GM19463 (cell line): ENCODE measurements around the gene UEVLD.

ENCODE experiments used
- ATAC-seq: cut with Tn5 transposase; IDR thresholded peaks from one replicate; pipeline ENCODE4 v1.9.1; 2021; ENCODE audit warnings: mild to moderate bottlenecking, moderate library complexity; ENCODE audit not compliant: unreplicated experiment

The UEVLD gene

GRCh38 chr11:18590571-18590970 is 2.0 kb upstream of the UEVLD start:
- ATAC-seq: no peak

- no peak for ATAC-seq
Observed at GRCh38 chr11:18581825-18582224, 6.7 kb downstream of the UEVLD start.

GRCh38 chr11:18580113-18580766 is 8.3 kb downstream of the UEVLD start:
- ATAC-seq: no peak

GRCh38 chr11:18578975-18579598 is 9.4 kb downstream of the UEVLD start:
- peak; percentile 81 for ATAC-seq

- ATAC-seq: no peak
Observed at GRCh38 chr11:18575361-18575760, 13.2 kb downstream of the UEVLD start.

- no peak for ATAC-seq
Observed at GRCh38 chr11:18567081-18567480, 21.5 kb downstream of the UEVLD start.

GRCh38 chr11:18566406-18566805 is 22.1 kb downstream of the UEVLD start:
- ATAC-seq: no peak

- ATAC-seq: no peak
Observed at GRCh38 chr11:18564149-18564548, 24.4 kb downstream of the UEVLD start.

- ATAC-seq: no peak
Observed at GRCh38 chr11:18563090-18563730, 25.3 kb downstream of the UEVLD start.

GRCh38 chr11:18548001-18548400 is 40.5 kb downstream of the UEVLD start:
- ATAC-seq: no peak

GRCh38 chr11:18540207-18541009 is 48.1 kb downstream of the UEVLD start:
- ATAC-seq: no peak

- no peak for ATAC-seq
Observed at GRCh38 chr11:18536209-18536608, 52.3 kb downstream of the UEVLD start.

- ATAC-seq: no peak
Observed at GRCh38 chr11:18534245-18534644, 54.3 kb downstream of the UEVLD start.

- no peak for ATAC-seq
Observed at GRCh38 chr11:18533365-18533764, 55.2 kb downstream of the UEVLD start.

GRCh38 chr11:18527512-18527911 is 61.0 kb downstream of the UEVLD start:
- ATAC-seq: no peak

GRCh38 chr11:18526521-18527296 is 61.8 kb downstream of the UEVLD start, which contains the start of gene TSG101:
TSS of gene TSG101 (minus strand) at chr11:18526942. CDS start at chr11:18526816, 126 bp downstream.
- ATAC-seq: peak; percentile 94

- no peak for ATAC-seq
Observed at GRCh38 chr11:18526130-18526520, 62.4 kb downstream of the UEVLD start.

- ATAC-seq: no peak
Observed at GRCh38 chr11:18524248-18524647, 64.3 kb downstream of the UEVLD start.

- no peak for ATAC-seq
Observed at GRCh38 chr11:18523084-18523483, 65.5 kb downstream of the UEVLD start.

- ATAC-seq: no peak
Observed at GRCh38 chr11:18522388-18522787, 66.1 kb downstream of the UEVLD start.

GRCh38 chr11:18521122-18521521 is 67.4 kb downstream of the UEVLD start:
- ATAC-seq: no peak
